GM18519 (cell line): ENCODE measurements around the gene LAMC3.

Experiments
- ATAC-seq: cut with Tn5 transposase; IDR thresholded peaks from one replicate; pipeline ENCODE4 v1.9.1; 2021; ENCODE audit warnings: mild to moderate bottlenecking, moderate library complexity; ENCODE audit not compliant: unreplicated experiment, low FRiP score

Gene LAMC3

GRCh38 chr9:130977811-130978221 is 31.2 kb upstream of the LAMC3 start:
- no peak for ATAC-seq

GRCh38 chr9:130979591-130980385 is 29.2 kb upstream of the LAMC3 start:
- no peak for ATAC-seq

GRCh38 chr9:130980526-130980925 is 28.4 kb upstream of the LAMC3 start:
- no peak for ATAC-seq

- ATAC-seq, result no peak
These were observed 27.8 kb upstream of the LAMC3 start for GRCh38 chr9:130981002-130981755.

- no peak for ATAC-seq
These were observed 27.2 kb upstream of the LAMC3 start for GRCh38 chr9:130981756-130982137.

GRCh38 chr9:130982636-130983358 is 26.2 kb upstream of the LAMC3 start:
- no peak for ATAC-seq

- ATAC-seq, result no peak
These were observed 25.7 kb upstream of the LAMC3 start for GRCh38 chr9:130983359-130983670.

- no peak for ATAC-seq
These were observed 25.0 kb upstream of the LAMC3 start for GRCh38 chr9:130983970-130984369.

GRCh38 chr9:130984521-130984920 is 24.5 kb upstream of the LAMC3 start:
- ATAC-seq, result no peak

- no peak for ATAC-seq
These were observed 23.9 kb upstream of the LAMC3 start for GRCh38 chr9:130985029-130985428.

- ATAC-seq, result no peak
These were observed 23.3 kb upstream of the LAMC3 start for GRCh38 chr9:130985606-130986162.

GRCh38 chr9:130986356-130986965 is 22.5 kb upstream of the LAMC3 start:
- ATAC-seq, result no peak

GRCh38 chr9:130987054-130987453 is 21.9 kb upstream of the LAMC3 start:
- ATAC-seq, result no peak

GRCh38 chr9:130987738-130988399 is 21.1 kb upstream of the LAMC3 start:
- no peak for ATAC-seq

GRCh38 chr9:130988400-130988747 is 20.6 kb upstream of the LAMC3 start:
- no peak for ATAC-seq

- ATAC-seq, result no peak
These were observed 20.1 kb upstream of the LAMC3 start for GRCh38 chr9:130988905-130989304.

- ATAC-seq, result no peak
These were observed 19.6 kb upstream of the LAMC3 start for GRCh38 chr9:130989391-130989790.

- ATAC-seq, result no peak
These were observed 19.1 kb upstream of the LAMC3 start for GRCh38 chr9:130989891-130990290.

- ATAC-seq, result no peak
These were observed 18.5 kb upstream of the LAMC3 start for GRCh38 chr9:130990306-130990977.
